Lower leg skin (tissue), 4 donors: ENCODE results near the gene RBP4. TPM values are rescaled to one million over a fixed set of nuclear protein-coding genes. Genes with fewer than 3 reads are reported as not detected.

Experiments
- DNase-seq, 2 donors: peaks; one replicate each; pipeline ENCODE4 v3.0.0-alpha.2; 2019; ENCODE audit warnings: low spot score in 2 of 2
- H3K4me3 ChIP-seq: fragments of 200-600 bp; sonication (generic); 2 replicates; pipeline ENCODE4 v1.5.1; 2017; ENCODE audit warnings: mild to moderate bottlenecking, low read depth; ENCODE audit not compliant: poor library complexity, severe bottlenecking
- CTCF ChIP-seq, 3 donors: fragments of 450-650 bp; IDR thresholded peaks; one replicate each; pipeline ENCODE4 v1.5.1; 2016; ENCODE audit warnings: antibody characterized with exemption in 3 of 3, mild to moderate bottlenecking in 3 of 3, moderate library complexity in 2 of 3
- POLR2A ChIP-seq, 2 donors: fragments of 450-650 bp; IDR thresholded peaks; one replicate each; pipeline ENCODE4 v1.6.1; 2016 to 2017; ENCODE audit warnings: antibody characterized with exemption in 2 of 2, mild to moderate bottlenecking in 1 of 2, moderate library complexity in 1 of 2
- WGBS, 2 donors: methylation state at CpG; one replicate each; pipeline ENCODE4 v1.1.5; 2018; 5-methylcytosine and 5-hydroxymethylcytosine counted together
- intact Hi-C: fragments of 100-400 bp; cut with DNase I; formaldehyde crosslinking; loops from one replicate; pipeline ENCODE4 v1.15.0; 2023; ENCODE audit warnings: low total_unique reads
- total RNA-seq, 4 donors: library from RNA; depleted of rRNA; stranded (reverse); fragments of >200 nt; gene quantifications; one replicate each; pipeline ENCODE4 v1.1.0, GENCODE V29; 2016

Gene RBP4
- total RNA-seq, 4 donors from 2014 or later, result 1.7 to 17.5 (median 11.5) TPM

GRCh38 chr10:93565446-93565845, 35.6 kb downstream of the RBP4 start:
- intact Hi-C loops, result no loop called here
- WGBS, 2 donors, result 76 to 83% methylated on average over 3 of the region's 3 CpGs
- DNase-seq, result no peak
- H3K4me3 ChIP-seq, result no peak overlapping the region
- no peak for TF ChIP-seq POLR2A (IDR thresholded peaks at IDR 0.05)
- no peak for TF ChIP-seq CTCF (IDR thresholded peaks at IDR 0.05)

- no peak for DNase-seq
- TF ChIP-seq CTCF (IDR thresholded peaks at IDR 0.05), result no peak
- no peak for TF ChIP-seq POLR2A (IDR thresholded peaks at IDR 0.05)
- no peak overlapping the region for H3K4me3 ChIP-seq
- WGBS, 2 donors, result 76 to 85% methylated on average over 6 of the region's 6 CpGs
- intact Hi-C loops, result no loop called here
Measured at GRCh38 chr10:93560541-93560940, 40.5 kb downstream of the RBP4 start.

GRCh38 chr10:93559490-93559889, 41.5 kb downstream of the RBP4 start:
- WGBS, 2 donors, result 89 to 92% methylated on average over 9 of the region's 9 CpGs
- TF ChIP-seq CTCF (IDR thresholded peaks at IDR 0.05), result no peak
- DNase-seq, result no peak
- no peak overlapping the region for H3K4me3 ChIP-seq
- intact Hi-C loops, result no loop called here

- WGBS, 2 donors, result 44 to 62% methylated on average over 14 of the region's 14 CpGs
- intact Hi-C loops, result no loop called here
- H3K4me3 ChIP-seq, result no peak overlapping the region
- peak; percentile 50 to 93 for DNase-seq
- TF ChIP-seq CTCF (IDR thresholded peaks at IDR 0.05) (no peak), POLR2A (IDR thresholded peaks at IDR 0.05) (no peak)
Measured at GRCh38 chr10:93554760-93555432, 46.1 kb downstream of the RBP4 start.

- no peak for DNase-seq
- WGBS, 2 donors, result 80 to 94% methylated on average over 1 of the region's 1 CpG
- no peak overlapping the region for H3K4me3 ChIP-seq
- intact Hi-C loops, result no loop called here
- TF ChIP-seq CTCF (IDR thresholded peaks at IDR 0.05), result no peak
- no peak for TF ChIP-seq POLR2A (IDR thresholded peaks at IDR 0.05)
Measured at GRCh38 chr10:93554316-93554663, 46.7 kb downstream of the RBP4 start.
